IMR-90 (cell line): ENCODE results near the gene TCEAL6. TPM values are rescaled to one million over a fixed set of nuclear protein-coding genes. Genes with fewer than 3 reads are reported as not detected.
A peak's percentile ranks its signal among the peaks of the same experiment; 100 is the strongest.

ENCODE experiments used
- ATAC-seq: fragments of 200-7000 bp; cut with Tn5 transposase; 2 replicates; pipeline ENCODE4 v1.9.1; 2020; ENCODE audit warnings: low read depth, mild to moderate bottlenecking, moderate library complexity
- BruUV-seq: library from RNA; stranded (reverse); fragments of 400-500 nt; replicated peaks from 2 replicates; lab custom pipeline; 2021; lab: Mats Ljungman, UMichigan
- CTCF ChIA-PET: fragments of 300-600 bp; formaldehyde crosslinking; extraction: SDS; loops from one replicate; lab custom pipeline; 2021; ENCODE audit warnings: antibody characterized with exemption; lab: Yijun Ruan, JAX
- POLR2A ChIA-PET: fragments of 300-600 bp; sonication (Branson Sonifier 250); formaldehyde crosslinking; loops from one replicate; lab custom pipeline; 2022; ENCODE audit warnings: antibody characterized with exemption; ENCODE audit not compliant: unreplicated experiment; lab: Charles Lee
- DNase-seq: peaks from one replicate; pipeline ENCODE4 v3.0.0; 2013
- H2AFZ ChIP-seq: replicated peaks from 2 replicates; pipeline ENCODE3; 2013; ENCODE audit warnings: low read length, mild to moderate bottlenecking; ENCODE audit not compliant: poor library complexity
- H2AK5ac ChIP-seq: 2 replicates; pipeline ENCODE4 v1.6.1; 2013; ENCODE audit warnings: low read depth, low read length, inconsistent platforms
- H2AK9ac ChIP-seq: replicated peaks from 2 replicates; pipeline ENCODE3; 2013; ENCODE audit warnings: mild to moderate bottlenecking, low read depth, low read length, moderate library complexity; ENCODE audit not compliant: poor library complexity
- H2BK120ac ChIP-seq: 2 replicates; pipeline ENCODE4 v1.6.1; 2013; ENCODE audit warnings: low read depth, low read length, inconsistent platforms
- H2BK15ac ChIP-seq: 3 replicates; pipeline ENCODE4 v1.6.1; 2013; ENCODE audit warnings: low read depth, low read length, inconsistent platforms
- H2BK20ac ChIP-seq: 2 replicates; pipeline ENCODE4 v1.6.1; 2013; ENCODE audit warnings: low read depth, mild to moderate bottlenecking, inconsistent platforms, low read length, moderate library complexity
- H2BK5ac ChIP-seq: 2 replicates; pipeline ENCODE4 v1.6.1; 2013; ENCODE audit warnings: mild to moderate bottlenecking, low read depth, low read length, inconsistent platforms; ENCODE audit not compliant: poor library complexity, severe bottlenecking
- H3K14ac ChIP-seq: replicated peaks from 2 replicates; pipeline ENCODE4 v1.6.1; 2013; ENCODE audit warnings: low read depth, low read length, inconsistent platforms
- H3K18ac ChIP-seq: 2 replicates; pipeline ENCODE4 v1.6.1; 2013; ENCODE audit warnings: low read depth, low read length, control low read depth
- H3K23ac ChIP-seq: 2 replicates; pipeline ENCODE4 v1.6.1; 2013; ENCODE audit warnings: low read depth, low read length, inconsistent platforms
- H3K27ac ChIP-seq: 2 replicates; pipeline ENCODE4 v1.5.1; 2013; ENCODE audit warnings: mild to moderate bottlenecking, control low read depth, low read length; ENCODE audit not compliant: insufficient read depth
- H3K27me3 ChIP-seq: 2 replicates; pipeline ENCODE4 v1.6.1; 2013; ENCODE audit warnings: low read length; ENCODE audit not compliant: control insufficient read depth, insufficient read depth
- H3K36me3 ChIP-seq: 2 replicates; pipeline ENCODE4 v1.6.1; 2013; ENCODE audit warnings: low read length, mixed read lengths; ENCODE audit not compliant: control insufficient read depth, insufficient read depth
- H3K4ac ChIP-seq: 2 replicates; pipeline ENCODE4 v1.6.1; 2013; ENCODE audit warnings: low read depth, low read length, inconsistent platforms
- H3K4me1 ChIP-seq: 2 replicates; pipeline ENCODE4 v1.6.1; 2013; ENCODE audit warnings: low read length, mixed read lengths; ENCODE audit not compliant: control insufficient read depth, insufficient read depth
- H3K4me2 ChIP-seq: 2 replicates; pipeline ENCODE4 v1.6.1; 2013; ENCODE audit warnings: low read depth, mild to moderate bottlenecking, control low read depth, low read length, moderate library complexity
- H3K4me3 ChIP-seq: 2 replicates; pipeline ENCODE4 v1.5.1; 2013; ENCODE audit warnings: low read depth, mild to moderate bottlenecking, control low read depth, low read length, moderate library complexity; ENCODE audit not compliant: insufficient read depth
- H3K56ac ChIP-seq: 2 replicates; pipeline ENCODE4 v1.6.1; 2013; ENCODE audit warnings: low read length, inconsistent platforms; ENCODE audit not compliant: insufficient read depth; ENCODE audit errors: extremely low read depth
- H3K79me1 ChIP-seq, 2 experiments: 2 replicates each; pipeline ENCODE4 v1.6.1; 2013; ENCODE audit warnings: low read length in 2 of 2, inconsistent platforms in 1 of 2, low read depth in 1 of 2
- H3K9ac ChIP-seq: 2 replicates; pipeline ENCODE4 v1.6.1; 2013; ENCODE audit warnings: low read depth, low read length, control low read depth
- H3K9me1 ChIP-seq: 2 replicates; pipeline ENCODE4 v1.6.1; 2013; ENCODE audit warnings: low read length, inconsistent platforms; ENCODE audit not compliant: insufficient read depth
- H3K9me3 ChIP-seq: 2 replicates; pipeline ENCODE4 v1.6.1; 2013; ENCODE audit warnings: low read length; ENCODE audit not compliant: control insufficient read depth, insufficient read depth
- H4K20me1 ChIP-seq: 2 replicates; pipeline ENCODE4 v1.6.1; 2013; ENCODE audit warnings: low read length, inconsistent platforms; ENCODE audit not compliant: insufficient read depth
- H4K5ac ChIP-seq: 2 replicates; pipeline ENCODE4 v1.6.1; 2013; ENCODE audit warnings: mild to moderate bottlenecking, low read depth, low read length, control low read depth
- H4K8ac ChIP-seq, 2 experiments: 2 replicates each; pipeline ENCODE4 v1.6.1; 2013; ENCODE audit warnings: low read depth in 2 of 2, low read length in 2 of 2, control low read depth in 1 of 2, inconsistent platforms in 1 of 2
- H4K91ac ChIP-seq: 2 replicates; pipeline ENCODE4 v1.6.1; 2013; ENCODE audit warnings: low read depth, low read length, inconsistent platforms; ENCODE audit not compliant: insufficient read depth
- FOS ChIP-seq: fragments of 150-350 bp; IDR thresholded peaks from 2 replicates; pipeline ENCODE4 v1.6.1; 2016; ENCODE audit warnings: low read depth, low read length
- MAFK ChIP-seq: IDR thresholded peaks from 2 replicates; pipeline ENCODE4 v1.6.1; 2012; ENCODE audit warnings: low read depth, low read length, improper control_type of control experiment
- WGBS, 2 experiments: methylation state at CpG; one replicate each; pipeline versions ENCODE4 v1.1.5 to v1.1.7; 2013; ENCODE audit warnings: missing lambda C conversion rate in 2 of 2; ENCODE audit not compliant: insufficient read length in 1 of 2; ENCODE audit errors: extremely low coverage in 2 of 2; 5-methylcytosine and 5-hydroxymethylcytosine counted together
- dilution Hi-C: fragments of 300-500 bp; cut with HindIII; formaldehyde crosslinking; loops from one replicate; pipeline ENCODE4 v1.14.3; 2018; ENCODE audit warnings: low sequenced_read_pairs; ENCODE audit not compliant: unreplicated experiment
- in situ Hi-C: fragments of 300-500 bp; cut with MboI; formaldehyde crosslinking; loops from 3 replicates; pipeline ENCODE4 v1.14.3; 2019; ENCODE audit warnings: low sequenced_read_pairs, inconsistent platforms, mixed read lengths
- intact Hi-C: fragments of 100-400 bp; cut with micrococcal nuclease; formaldehyde crosslinking; loops from 2 replicates; pipeline ENCODE4 v1.10.0; 2022
- polyA plus RNA-seq, 3 experiments: library from polyadenylated mRNA; depleted of rRNA; stranded (reverse); fragments of >200 nt; gene quantifications; 2 replicates each; pipeline ENCODE4 v1.2.3, GENCODE V29; 2012; ENCODE audit warnings: low replicate concordance in 1 of 3
- total RNA-seq: library from RNA; depleted of rRNA; stranded (reverse); fragments of >200 nt; gene quantifications from 2 replicates; pipeline ENCODE4 v1.2.3, GENCODE V29; 2012

TCEAL6 gene
- total and polyA plus RNA-seq, 2 of the 4 experiments (the other 2 are of a cell fraction), result not detected

- dilution Hi-C loops (no loop called here), in situ Hi-C loops (no loop called here), intact Hi-C loops (no loop called here)
- Histone ChIP-seq H3K27ac (no peak overlapping the region), H3K4me3 (no peak overlapping the region), H3K9ac (no peak overlapping the region), H4K91ac (no peak overlapping the region), H2AK5ac (no peak overlapping the region), H2BK5ac (no peak overlapping the region), H3K14ac (no peak overlapping the region), H2AK9ac (no peak overlapping the region), H3K23ac (no peak overlapping the region), H4K20me1 (no peaks in the 10 kb centered on the region), H3K79me1 (no peaks in the 10 kb centered on the region), H3K27me3 (no peaks in the 10 kb centered on the region), H2BK120ac (no peak overlapping the region), H4K8ac (no peak overlapping the region), H3K9me1 (no peaks in the 10 kb centered on the region), H2BK15ac (no peak overlapping the region), H3K36me3 (no peaks in the 10 kb centered on the region), H3K56ac (no peak overlapping the region), H2BK20ac (no peak overlapping the region), H4K5ac (no peak overlapping the region), H3K18ac (no peak overlapping the region), H3K4me2 (no peak overlapping the region), H2AFZ (no peak overlapping the region), H3K4me1 (no peaks in the 10 kb centered on the region), H3K4ac (no peak overlapping the region), H3K9me3 (peaks cover 3% of the 10 kb centered on the region; the same call in 1 of the 2 replicates)
- TF ChIP-seq FOS, result no peak
- peak; percentile 88 for TF ChIP-seq MAFK
- BruUV-seq, result no TSS peak
- no peak for DNase-seq
- ChIA-PET POLR2A (no interaction called here), CTCF (no interaction called here)
- no CpG with 5 or more reads among the region's 7 CpGs for WGBS, 2 experiments
- ATAC-seq, result no peak
Observed at GRCh38 chrX:102185967-102186720, 43.9 kb upstream of the TCEAL6 start.
